ENCODE measurements around the gene CTDSP1. TPM values are rescaled to one million over a fixed set of nuclear protein-coding genes. Genes with fewer than 3 reads are reported as not detected.

Gene CTDSP1, protein sequence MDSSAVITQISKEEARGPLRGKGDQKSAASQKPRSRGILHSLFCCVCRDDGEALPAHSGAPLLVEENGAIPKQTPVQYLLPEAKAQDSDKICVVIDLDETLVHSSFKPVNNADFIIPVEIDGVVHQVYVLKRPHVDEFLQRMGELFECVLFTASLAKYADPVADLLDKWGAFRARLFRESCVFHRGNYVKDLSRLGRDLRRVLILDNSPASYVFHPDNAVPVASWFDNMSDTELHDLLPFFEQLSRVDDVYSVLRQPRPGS
- 100 to 1,000 TPM; 149 to 152 TPM for total RNA-seq

GRCh38 chr2:218399391-218400166 lies at the start of gene CTDSP1:
Gene CTDSP1 (plus strand): TSS chr2:218399868. CDS start chr2:218400091, 223 bp downstream.
- ATAC-seq: peak; percentile 34
- CTCF ChIA-PET: interaction anchor here (0.9 to 1.5 kb wide), 5 partner anchors 98 to 171 kb away, joined by 3 to 6 read pairs (median 3); no protein-coding TSS in a partner anchor
- peak; percentile 97 for DNase-seq
- Mint-ChIP-seq H3K9me3 (ENCODE audit: low read depth) (no peaks in the 10 kb centered on the region), H3K4me1 (peaks cover 54% of the 10 kb centered on the region), H3K27ac (peak within 1 kb of the TSS; percentile 91), H3K4me3 (peak within 1 kb of the TSS; percentile 87), H3K27me3 (no peaks in the 10 kb centered on the region), H3K36me3 (peaks cover 18% of the 10 kb centered on the region)

- DNase-seq: no peak
Measured at GRCh38 chr2:218354045-218354444, 45.6 kb upstream of the CTDSP1 start.

DNA sequence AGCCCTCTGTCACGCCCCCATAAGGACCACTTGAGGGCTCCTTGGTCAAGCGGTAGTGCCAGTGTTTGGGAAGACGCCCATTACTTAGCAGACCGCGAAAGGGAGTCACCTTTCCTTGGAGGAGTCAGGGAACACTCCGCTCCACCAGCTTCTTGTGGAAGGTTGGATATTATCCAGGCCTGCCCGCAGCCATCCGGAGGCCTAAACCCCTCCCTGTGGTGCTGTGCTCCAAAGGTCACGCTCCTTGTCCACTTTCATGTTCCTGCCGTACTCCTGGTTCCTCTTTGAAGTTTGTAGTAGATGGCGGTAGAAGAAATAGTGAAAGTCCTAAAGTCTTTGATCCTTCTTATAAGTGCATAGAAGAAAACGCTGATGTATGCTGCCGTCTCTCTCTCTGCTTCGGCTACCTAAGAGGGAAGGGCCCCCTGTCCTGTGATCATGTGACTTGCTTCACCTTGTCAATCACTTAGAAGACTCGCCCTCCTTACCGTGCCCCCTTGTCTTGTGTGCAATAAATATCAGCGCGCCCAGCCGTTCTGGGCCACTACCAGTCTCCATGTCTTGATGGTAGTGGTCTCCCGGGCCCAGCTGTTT lies 44.7 kb upstream of the CTDSP1 start:
- peaks cover 4% of the 10 kb centered on the region for H3K36me3 Mint-ChIP-seq

More at GRCh38 chr2:218354045-218354444, 45.6 kb upstream of the CTDSP1 start:
- Mint-ChIP-seq H3K4me1 (no peaks in the 10 kb centered on the region), H3K27me3 (no peaks in the 10 kb centered on the region), H3K9me3 (ENCODE audit: low read depth) (peaks cover 7% of the 10 kb centered on the region), H3K27ac (no peak overlapping the region), H3K4me3 (no peak overlapping the region), H3K36me3 (peaks cover 4% of the 10 kb centered on the region)
- CTCF ChIA-PET: interaction anchor here (3.7 kb wide), 1 partner anchor 83 kb away, joined by 29 read pairs; the partner anchor contains the start of genes AAMP and PNKD
- ATAC-seq: no peak

DNA sequence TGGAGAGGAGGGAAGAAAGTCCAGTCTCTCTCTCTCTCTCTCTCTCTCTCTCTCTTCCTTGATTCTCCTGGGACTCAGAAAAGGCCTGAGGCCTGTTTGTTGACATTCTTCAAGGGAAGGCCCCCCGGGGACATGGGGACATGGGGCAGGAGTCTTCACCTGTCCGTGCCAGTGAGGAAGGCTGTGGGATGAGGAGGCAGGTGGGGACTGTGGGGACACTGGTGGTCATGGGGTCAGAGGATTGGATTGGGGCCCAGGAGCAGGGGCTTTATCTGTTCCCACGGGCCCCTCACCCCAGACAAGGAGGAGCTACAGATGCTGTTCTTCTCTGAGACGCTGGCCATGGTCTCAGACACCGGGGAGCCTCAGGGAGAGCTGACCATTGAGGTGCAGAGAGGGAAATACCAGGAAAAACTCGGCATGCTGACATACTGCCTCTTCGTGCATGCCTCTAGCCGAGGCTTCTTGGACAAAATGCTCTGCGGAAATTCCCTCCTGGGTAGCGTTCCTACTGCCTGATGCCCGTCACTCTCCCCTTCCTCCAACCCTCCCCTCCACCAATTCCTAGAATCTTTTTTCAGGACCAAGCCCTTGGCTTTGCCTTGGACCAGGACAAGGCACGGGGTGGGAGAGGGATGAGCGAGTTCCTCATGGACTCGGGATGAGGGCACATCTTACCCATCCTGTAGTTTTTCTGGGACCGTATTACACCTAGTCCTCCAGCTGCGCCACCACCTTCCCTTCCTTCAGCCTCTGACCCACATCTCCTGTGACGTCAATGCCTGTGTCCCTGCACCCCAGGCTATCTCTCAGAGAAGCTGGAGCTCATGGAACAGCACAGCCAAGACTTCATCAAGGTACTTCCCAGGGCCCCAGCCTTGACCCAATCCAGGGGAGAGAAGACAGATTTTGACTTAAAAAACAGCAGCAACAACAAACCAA lies 42.2 kb upstream of the CTDSP1 start:
- no peak for DNase-seq
- peaks cover 1% of the 10 kb centered on the region for H3K4me1 Mint-ChIP-seq
- no peak overlapping the region for H3K4me3 Mint-ChIP-seq
- no peaks in the 10 kb centered on the region for H3K9me3 Mint-ChIP-seq (ENCODE audit: low read depth)
- H3K27me3 Mint-ChIP-seq: no peaks in the 10 kb centered on the region
- H3K36me3 Mint-ChIP-seq: no peaks in the 10 kb centered on the region
- no peak for ATAC-seq
- no peak overlapping the region for H3K27ac Mint-ChIP-seq
- CTCF ChIA-PET: interaction anchor here (0.6 to 3.7 kb wide), 18 partner anchors 13 to 170 kb away, joined by 3 to 29 read pairs (median 4); partner anchors contain the start of genes AAMP, PNKD and TMBIM1

More for the DNA sequence above, 44.7 kb upstream of the CTDSP1 start:
- ATAC-seq (no peak), DNase-seq (no peak)
- Mint-ChIP-seq H3K27ac (no peak overlapping the region), H3K4me1 (no peaks in the 10 kb centered on the region), H3K4me3 (no peak overlapping the region), H3K27me3 (no peaks in the 10 kb centered on the region), H3K9me3 (ENCODE audit: low read depth) (peaks cover 5% of the 10 kb centered on the region)
- CTCF ChIA-PET: interaction anchor here (1.2 to 3.7 kb wide), 5 partner anchors 12 to 84 kb away, joined by 3 to 29 read pairs (median 19); partner anchors contain the start of genes AAMP and PNKD

DNA sequence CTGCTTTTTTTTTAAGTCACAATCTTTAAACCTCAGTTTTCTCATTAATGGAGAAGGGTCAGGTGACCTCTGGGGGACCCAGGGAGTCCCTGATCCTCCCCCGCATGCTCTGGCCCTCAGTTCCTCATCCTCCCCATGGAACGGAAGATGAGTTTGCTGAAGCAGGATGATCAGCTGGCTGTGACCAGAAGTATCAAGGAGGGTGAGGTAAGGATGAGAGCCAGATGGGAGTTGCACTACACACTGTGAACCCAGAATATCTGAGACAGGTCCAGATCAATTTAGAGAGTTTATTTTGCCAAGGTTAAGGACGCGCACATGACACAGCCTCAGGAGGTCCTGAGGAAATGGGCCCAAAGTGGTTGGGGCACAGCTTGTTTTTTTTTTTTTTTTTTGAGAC lies 39.2 kb upstream of the CTDSP1 start:
- Mint-ChIP-seq H3K27ac (no peak overlapping the region), H3K4me3 (no peak overlapping the region), H3K9me3 (ENCODE audit: low read depth) (no peaks in the 10 kb centered on the region), H3K4me1 (peaks cover 6% of the 10 kb centered on the region), H3K36me3 (no peaks in the 10 kb centered on the region), H3K27me3 (no peaks in the 10 kb centered on the region)
- CTCF ChIA-PET: interaction anchor here (0.6 to 2.4 kb wide), 2 partner anchors 33 to 90 kb away, joined by 3 to 7 read pairs; partner anchors contain the start of genes AAMP and PNKD
- DNase-seq (no peak), ATAC-seq (no peak)

GRCh38 chr2:218362606-218363005 lies 37.1 kb upstream of the CTDSP1 start:
- H3K27me3 Mint-ChIP-seq: no peaks in the 10 kb centered on the region
- CTCF ChIA-PET: interaction anchor here (1.0 to 2.4 kb wide), 2 partner anchors 31 to 41 kb away, joined by 3 to 7 read pairs; no protein-coding TSS in a partner anchor
- DNase-seq: no peak
- peaks cover 11% of the 10 kb centered on the region for H3K4me1 Mint-ChIP-seq
- no peak overlapping the region for H3K4me3 Mint-ChIP-seq
- no peaks in the 10 kb centered on the region for H3K9me3 Mint-ChIP-seq (ENCODE audit: low read depth)
- no peak for ATAC-seq
- no peaks in the 10 kb centered on the region for H3K36me3 Mint-ChIP-seq
- no peak overlapping the region for H3K27ac Mint-ChIP-seq

- CTCF ChIA-PET: interaction anchor here (1.4 kb wide), 1 partner anchor 74 kb away, joined by 4 read pairs; no protein-coding TSS in a partner anchor
- Mint-ChIP-seq H3K27ac (no peak overlapping the region), H3K4me1 (peaks cover 15% of the 10 kb centered on the region), H3K36me3 (peaks cover 2% of the 10 kb centered on the region), H3K4me3 (no peak overlapping the region), H3K9me3 (ENCODE audit: low read depth) (no peaks in the 10 kb centered on the region), H3K27me3 (peaks cover 5% of the 10 kb centered on the region)
- DNase-seq: no peak
- ATAC-seq: no peak
Measured at GRCh38 chr2:218363736-218364135, 35.9 kb upstream of the CTDSP1 start.

- DNase-seq (no peak), ATAC-seq (no peak)
- CTCF ChIA-PET: interaction anchor here (1.4 kb wide), 1 partner anchor 74 kb away, joined by 4 read pairs; no protein-coding TSS in a partner anchor
- H3K36me3 Mint-ChIP-seq: peaks cover 2% of the 10 kb centered on the region
- no peak overlapping the region for H3K4me3 Mint-ChIP-seq
- peaks cover 7% of the 10 kb centered on the region for H3K27me3 Mint-ChIP-seq
- no peak overlapping the region for H3K27ac Mint-ChIP-seq
- H3K9me3 Mint-ChIP-seq (ENCODE audit: low read depth): no peaks in the 10 kb centered on the region
- H3K4me1 Mint-ChIP-seq: peaks cover 17% of the 10 kb centered on the region
Measured at GRCh38 chr2:218364196-218364595, 35.5 kb upstream of the CTDSP1 start.

DNA sequence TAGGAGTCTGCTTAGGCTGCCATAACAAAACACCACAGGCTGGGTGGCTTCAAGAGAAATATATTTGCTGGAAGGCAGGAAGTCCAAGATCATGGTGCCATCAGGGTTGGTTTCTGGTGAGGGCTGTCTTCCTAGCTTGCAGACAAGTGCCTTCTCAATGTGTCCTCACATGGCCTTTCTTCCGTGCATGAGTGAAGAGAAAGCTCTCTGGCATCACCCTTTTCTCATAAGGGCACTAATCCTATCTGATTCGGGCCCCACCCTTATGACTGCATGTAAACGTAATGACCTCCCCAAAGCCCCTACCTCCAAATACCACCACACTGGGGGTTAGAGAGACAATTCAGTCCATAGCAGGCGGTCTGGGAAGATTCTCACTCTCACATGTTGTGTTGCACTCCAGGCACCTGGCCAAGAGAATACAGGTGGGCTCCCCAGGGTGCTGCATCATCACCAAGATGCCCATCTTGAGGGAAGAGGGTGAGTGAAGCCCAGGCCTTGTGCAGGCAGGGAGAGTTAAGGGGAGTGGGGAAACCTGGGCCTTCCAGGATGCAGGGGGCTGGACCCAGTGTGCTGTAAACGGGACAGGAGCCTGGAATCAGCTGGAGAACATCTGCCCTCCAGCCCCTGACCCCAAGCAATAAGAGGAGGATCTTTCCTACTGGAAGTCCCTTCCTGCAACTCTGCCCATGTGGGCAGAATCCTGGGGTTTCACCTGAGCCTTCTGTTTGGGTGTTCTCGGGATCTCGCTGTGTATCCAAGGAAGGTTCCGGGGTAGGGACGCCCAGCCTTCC lies 32.9 kb upstream of the CTDSP1 start:
- H3K27ac Mint-ChIP-seq: peak overlapping the region; percentile 64
- peaks cover 2% of the 10 kb centered on the region for H3K36me3 Mint-ChIP-seq
- ATAC-seq (no peak), DNase-seq (no peak)
- H3K4me3 Mint-ChIP-seq: peak overlapping the region; percentile 73
- H3K27me3 Mint-ChIP-seq: peaks cover 7% of the 10 kb centered on the region
- no peaks in the 10 kb centered on the region for H3K9me3 Mint-ChIP-seq (ENCODE audit: low read depth)
- peaks cover 17% of the 10 kb centered on the region for H3K4me1 Mint-ChIP-seq
- CTCF ChIA-PET: interaction anchor here (0.7 to 1.7 kb wide), 8 partner anchors 10 to 95 kb away, joined by 3 to 9 read pairs (median 3); partner anchors contain the start of genes CATIP and TMBIM1

GRCh38 chr2:218367415-218368149 lies 32.1 kb upstream of the CTDSP1 start:
- Mint-ChIP-seq H3K27ac (peak overlapping the region; percentile 77), H3K9me3 (ENCODE audit: low read depth) (no peaks in the 10 kb centered on the region), H3K27me3 (peaks cover 7% of the 10 kb centered on the region), H3K4me1 (peaks cover 15% of the 10 kb centered on the region), H3K4me3 (peak overlapping the region; percentile 73), H3K36me3 (peaks cover 2% of the 10 kb centered on the region)
- ATAC-seq (peak; percentile 97), DNase-seq (peak; percentile 85)
- CTCF ChIA-PET: interaction anchor here (0.7 to 1.7 kb wide), 8 partner anchors 11 to 95 kb away, joined by 3 to 9 read pairs (median 3); partner anchors contain the start of genes CATIP and TMBIM1

DNA sequence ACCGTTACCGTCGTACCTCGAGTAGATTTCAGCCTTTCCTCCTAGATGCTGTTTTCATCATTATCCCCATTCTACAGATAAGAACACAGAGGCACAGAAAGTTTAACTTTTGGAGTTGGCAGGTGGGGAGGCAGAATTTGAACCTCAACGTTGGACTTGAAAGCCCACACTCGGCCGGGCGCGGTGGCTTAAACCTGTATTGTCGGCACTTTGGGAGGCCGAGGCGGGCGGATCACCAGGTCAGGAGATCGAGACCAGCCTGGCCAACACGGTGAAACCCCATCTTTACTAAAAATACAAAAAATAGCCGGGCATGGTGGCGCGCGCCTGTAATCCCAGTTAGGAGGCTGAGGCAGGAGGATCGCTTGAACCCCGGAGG lies 31.5 kb upstream of the CTDSP1 start:
- H3K36me3 Mint-ChIP-seq: peaks cover 2% of the 10 kb centered on the region
- peak overlapping the region; percentile 77 for H3K27ac Mint-ChIP-seq
- no peaks in the 10 kb centered on the region for H3K9me3 Mint-ChIP-seq (ENCODE audit: low read depth)
- DNase-seq (no peak), ATAC-seq (no peak)
- CTCF ChIA-PET: interaction anchor here (1.2 to 1.7 kb wide), 2 partner anchors 45 to 77 kb away, joined by 3 to 9 read pairs; partner anchors contain the start of gene TMBIM1
- peaks cover 11% of the 10 kb centered on the region for H3K4me1 Mint-ChIP-seq
- H3K4me3 Mint-ChIP-seq: peak overlapping the region; percentile 73
- peaks cover 7% of the 10 kb centered on the region for H3K27me3 Mint-ChIP-seq
